PC-3 (cell line): ENCODE measurements around the gene CFAP299.
"Not testable (repeated sequence)": the region's sequence is repeated elsewhere in the genome, so short reads cannot be mapped to it uniquely, and the experiment has no call there.

Experiments used
- EZH2 ChIP-seq: fragments of 300-600 bp; sonication (generic); IDR thresholded peaks from one replicate; pipeline ENCODE4 v1.6.1; 2017; ENCODE audit warnings: antibody characterized with exemption, mild to moderate bottlenecking, low read length; ENCODE audit not compliant: unreplicated experiment
- EZH2phosphoT487 ChIP-seq: fragments of 300-600 bp; sonication (generic); IDR thresholded peaks from 2 replicates; pipeline ENCODE4 v1.6.1; 2018; ENCODE audit warnings: mild to moderate bottlenecking, antibody characterized with exemption, low read length, borderline replicate concordance
- TF ChIP-seq, protein P1 (sequence below): fragments of 300-600 bp; sonication (generic); conservative IDR thresholded peaks from 2 replicates; pipeline ENCODE4 v1.5.1; 2017; ENCODE audit warnings: antibody characterized with exemption, low read depth, mild to moderate bottlenecking, low read length

DNA sequence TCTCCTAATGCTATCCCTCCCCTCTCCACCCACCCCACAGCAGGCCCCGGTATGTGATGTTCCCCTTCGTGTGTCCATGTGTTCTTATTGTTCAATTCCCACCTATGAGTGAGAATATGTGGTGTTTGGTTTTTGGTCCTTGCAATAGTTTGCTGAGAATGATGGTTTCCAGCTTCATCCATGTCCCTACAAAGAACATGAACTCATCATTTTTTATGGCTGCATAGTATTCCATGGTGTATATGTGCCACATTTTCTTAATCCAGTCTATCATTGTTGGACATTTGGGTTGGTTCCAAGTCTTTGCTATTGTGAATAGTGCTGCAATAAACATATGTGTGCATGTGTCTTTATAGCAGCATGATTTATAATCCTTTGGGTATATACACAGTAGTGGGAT, 44.9 kb upstream of the CFAP299 start:
- TF ChIP-seq, protein P1, sequence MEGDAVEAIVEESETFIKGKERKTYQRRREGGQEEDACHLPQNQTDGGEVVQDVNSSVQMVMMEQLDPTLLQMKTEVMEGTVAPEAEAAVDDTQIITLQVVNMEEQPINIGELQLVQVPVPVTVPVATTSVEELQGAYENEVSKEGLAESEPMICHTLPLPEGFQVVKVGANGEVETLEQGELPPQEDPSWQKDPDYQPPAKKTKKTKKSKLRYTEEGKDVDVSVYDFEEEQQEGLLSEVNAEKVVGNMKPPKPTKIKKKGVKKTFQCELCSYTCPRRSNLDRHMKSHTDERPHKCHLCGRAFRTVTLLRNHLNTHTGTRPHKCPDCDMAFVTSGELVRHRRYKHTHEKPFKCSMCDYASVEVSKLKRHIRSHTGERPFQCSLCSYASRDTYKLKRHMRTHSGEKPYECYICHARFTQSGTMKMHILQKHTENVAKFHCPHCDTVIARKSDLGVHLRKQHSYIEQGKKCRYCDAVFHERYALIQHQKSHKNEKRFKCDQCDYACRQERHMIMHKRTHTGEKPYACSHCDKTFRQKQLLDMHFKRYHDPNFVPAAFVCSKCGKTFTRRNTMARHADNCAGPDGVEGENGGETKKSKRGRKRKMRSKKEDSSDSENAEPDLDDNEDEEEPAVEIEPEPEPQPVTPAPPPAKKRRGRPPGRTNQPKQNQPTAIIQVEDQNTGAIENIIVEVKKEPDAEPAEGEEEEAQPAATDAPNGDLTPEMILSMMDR, result not testable (repeated sequence)
- not testable (repeated sequence) for TF ChIP-seq EZH2phosphoT487, EZH2
